ENCODE data around the gene ZNF709.
"Not testable (repeated sequence)": the region's sequence is repeated elsewhere in the genome, so short reads cannot be mapped to it uniquely, and the experiment has no call there.

Gene ZNF709

GRCh38 chr19:12453495-12453894 lies 31.1 kb downstream of the ZNF709 start:
- no peak for DNase-seq (ENCODE audit: low read depth, low spot score)

- no peak for DNase-seq (ENCODE audit: low read depth, low spot score)
Measured at GRCh38 chr19:12450844-12451243, 33.8 kb downstream of the ZNF709 start.

GRCh38 chr19:12448808-12449207 lies 35.8 kb downstream of the ZNF709 start:
- no peak for DNase-seq (ENCODE audit: low read depth, low spot score)

- DNase-seq (ENCODE audit: low read depth, low spot score) = peak; percentile 93
Measured at GRCh38 chr19:12440541-12441316, 43.9 kb downstream of the ZNF709 start, which contains the start of gene ZNF443. ZNF443 (minus strand) TSS chr19:12441021; CDS start chr19:12440914, 107 bp downstream.

GRCh38 chr19:12439686-12440540 lies 44.7 kb downstream of the ZNF709 start:
- DNase-seq (ENCODE audit: low read depth, low spot score) = not testable (repeated sequence)

- not testable (repeated sequence) for DNase-seq (ENCODE audit: low read depth, low spot score)
Measured at GRCh38 chr19:12430726-12431299, 53.8 kb downstream of the ZNF709 start.

GRCh38 chr19:12425888-12426274 lies 58.7 kb downstream of the ZNF709 start:
- no peak for DNase-seq (ENCODE audit: low read depth, low spot score)

- DNase-seq (ENCODE audit: low read depth, low spot score) = no peak
Measured at GRCh38 chr19:12425236-12425887, 59.3 kb downstream of the ZNF709 start.

- not testable (repeated sequence) for DNase-seq (ENCODE audit: low read depth, low spot score)
Measured at GRCh38 chr19:12417273-12417672, 67.3 kb downstream of the ZNF709 start.

- no peak for DNase-seq (ENCODE audit: low read depth, low spot score)
Measured at GRCh38 chr19:12411893-12412292, 72.7 kb downstream of the ZNF709 start.

All from brain pericyte (primary cell).